Measurements from ENCODE around the gene FAM13A.

GRCh38 chr4:89070041-89070440 lies 13.1 kb upstream of the FAM13A start:
- no peak for TF ChIP-seq EZH2 (IDR thresholded peaks at IDR 0.05; ENCODE audit: low read depth)
- no peak for TF ChIP-seq CTCF (conservative IDR thresholded peaks at IDR 0.05)

All from PC-9 (cell line).